Activated B cell treated with CpG ODN at 0.5 μM for 24 hours (primary cell): ENCODE data around the gene NKX2-1. TPM values are rescaled to one million over a fixed set of nuclear protein-coding genes. Genes with fewer than 3 reads are reported as not detected.

Experiments
- ATAC-seq: fragments of 200-7000 bp; cut with Tn5 transposase; one replicate; pipeline ENCODE4 v1.10.0; 2021; ENCODE audit warnings: low read depth, mild to moderate bottlenecking, moderate library complexity
- CTCF ChIA-PET: fragments of 350-600 bp; sonication (Branson Sonifier 250); formaldehyde crosslinking; loops from one replicate; lab custom pipeline; 2021; ENCODE audit warnings: antibody characterized with exemption; lab: Charles Lee
- POLR2A ChIA-PET: fragments of 350-600 bp; sonication (Branson Sonifier 250); formaldehyde crosslinking; loops from one replicate; lab custom pipeline; 2021; ENCODE audit warnings: antibody characterized with exemption; lab: Charles Lee
- DNase-seq: peaks from one replicate; pipeline ENCODE4 v3.0.0; 2022
- H3K27ac Mint-ChIP-seq: one replicate; pipeline ENCODE4 v1.8.0; 2020; ENCODE audit warnings: mixed read lengths
- H3K27me3 Mint-ChIP-seq: one replicate; pipeline ENCODE4 v1.8.0; 2021; ENCODE audit warnings: mixed read lengths
- H3K36me3 Mint-ChIP-seq: one replicate; pipeline ENCODE4 v1.8.0; 2021; ENCODE audit warnings: low read depth, mixed read lengths
- H3K4me1 Mint-ChIP-seq: one replicate; pipeline ENCODE4 v1.8.0; 2021; ENCODE audit warnings: mixed read lengths
- H3K4me3 Mint-ChIP-seq: one replicate; pipeline ENCODE4 v1.8.0; 2020; ENCODE audit warnings: mild to moderate bottlenecking, mixed read lengths
- H3K9me3 Mint-ChIP-seq: one replicate; pipeline ENCODE4 v1.8.0; 2020; ENCODE audit warnings: mixed read lengths
- CTCF ChIP-seq: fragments of 200-600 bp; IDR thresholded peaks from one replicate; pipeline ENCODE4 v1.8.0; 2022; ENCODE audit warnings: antibody characterized with exemption, mild to moderate bottlenecking
- intact Hi-C: fragments of 100-400 bp; cut with micrococcal nuclease; formaldehyde crosslinking; loops from one replicate; pipeline ENCODE4 v1.15.1; 2024
- total RNA-seq: library from RNA; stranded (reverse); gene quantifications from 2 replicates; pipeline ENCODE4 v1.2.3, GENCODE V29; 2022

Gene NKX2-1
- total RNA-seq, 1 donor from 2014 or later = not detected

- peaks cover 76% of the 10 kb centered on the region for H3K27me3 Mint-ChIP-seq
- ChIA-PET POLR2A (no interaction called here), CTCF (no interaction called here)
- intact Hi-C loops = no loop called here
- H3K4me1 Mint-ChIP-seq = peaks cover 5% of the 10 kb centered on the region
- TF ChIP-seq CTCF = no peak
- DNase-seq = no peak
- no peak overlapping the region for H3K27ac Mint-ChIP-seq
- no peaks in the 10 kb centered on the region for H3K36me3 Mint-ChIP-seq
- H3K9me3 Mint-ChIP-seq = peaks cover 3% of the 10 kb centered on the region
- ATAC-seq = no peak
- no peak overlapping the region for H3K4me3 Mint-ChIP-seq
These were observed 9.2 kb downstream of the NKX2-1 start for GRCh38 chr14:36510874-36511273.

GRCh38 chr14:36510078-36510799 is 9.8 kb downstream of the NKX2-1 start:
- DNase-seq = no peak
- intact Hi-C loops = no loop called here
- Mint-ChIP-seq H3K36me3 (no peaks in the 10 kb centered on the region), H3K4me3 (no peak overlapping the region), H3K9me3 (peaks cover 3% of the 10 kb centered on the region), H3K4me1 (peaks cover 5% of the 10 kb centered on the region), H3K27me3 (peaks cover 73% of the 10 kb centered on the region), H3K27ac (no peak overlapping the region)
- ATAC-seq = no peak
- TF ChIP-seq CTCF = no peak
- POLR2A ChIA-PET = no interaction called here
- CTCF ChIA-PET = no interaction called here

- ATAC-seq (no peak), DNase-seq (no peak)
- Mint-ChIP-seq H3K27ac (no peak overlapping the region), H3K4me1 (peaks cover 9% of the 10 kb centered on the region), H3K9me3 (peaks cover 3% of the 10 kb centered on the region), H3K27me3 (peaks cover 75% of the 10 kb centered on the region), H3K4me3 (no peak overlapping the region), H3K36me3 (no peaks in the 10 kb centered on the region)
- ChIA-PET CTCF (no interaction called here), POLR2A (no interaction called here)
- intact Hi-C loops = loop anchor here (5.0 kb wide), 1 partner anchor 148 kb away; no protein-coding TSS in a partner anchor
- TF ChIP-seq CTCF = no peak
These were observed 10.7 kb downstream of the NKX2-1 start for GRCh38 chr14:36509069-36509917.

GRCh38 chr14:36508418-36509068 is 11.5 kb downstream of the NKX2-1 start:
- H3K36me3 Mint-ChIP-seq = no peaks in the 10 kb centered on the region
- intact Hi-C loops = loop anchor here (5.0 kb wide), 1 partner anchor 149 kb away; no protein-coding TSS in a partner anchor
- POLR2A ChIA-PET = no interaction called here
- TF ChIP-seq CTCF = no peak
- CTCF ChIA-PET = no interaction called here
- peaks cover 3% of the 10 kb centered on the region for H3K9me3 Mint-ChIP-seq
- ATAC-seq (no peak), DNase-seq (no peak)
- H3K27me3 Mint-ChIP-seq = peaks cover 71% of the 10 kb centered on the region
- H3K27ac Mint-ChIP-seq = no peak overlapping the region
- peaks cover 12% of the 10 kb centered on the region for H3K4me1 Mint-ChIP-seq
- H3K4me3 Mint-ChIP-seq = no peak overlapping the region
